ENCODE data around the gene CALCB.

The CALCB gene

DNA sequence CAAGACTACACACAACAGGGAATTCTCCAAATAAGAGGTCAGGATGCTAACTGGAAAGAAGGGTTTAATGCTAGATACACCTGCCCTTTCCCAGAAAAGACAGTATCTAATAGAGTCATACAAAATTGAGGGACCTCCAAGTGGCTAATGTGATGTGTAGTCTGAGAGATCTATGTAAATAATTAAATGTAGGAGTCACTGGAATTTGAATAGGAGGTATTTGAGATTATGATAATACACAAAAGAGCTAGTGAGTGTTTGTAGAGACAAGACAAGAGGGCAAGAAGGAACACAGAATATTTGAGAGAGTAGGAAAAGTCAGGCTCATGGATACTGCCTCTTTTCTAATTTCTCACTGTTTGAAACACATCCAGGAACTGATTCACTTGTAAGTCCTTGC, 25.9 kb downstream of the CALCB start:
- Histone ChIP-seq H3F3A (ENCODE audit: control insufficient read depth, insufficient read depth) (no peaks in the 10 kb centered on the region), H3K79me2 (ENCODE audit: control insufficient read depth, low read length) (no peaks in the 10 kb centered on the region), H3K9me3 (ENCODE audit: control insufficient read depth, insufficient read depth, low read length) (no peaks in the 10 kb centered on the region), H3K36me3 (ENCODE audit: control insufficient read depth, low read length) (no peaks in the 10 kb centered on the region), H3K4me2 (ENCODE audit: low read length) (no peak overlapping the region), H3K9me2 (replicated peaks; ENCODE audit: control insufficient read depth, low read length) (no peaks in the 10 kb centered on the region), H4K20me1 (ENCODE audit: control insufficient read depth, insufficient read depth, low read depth, low read length) (no peaks in the 10 kb centered on the region), H3K27me3 (ENCODE audit: control insufficient read depth, low read length) (peaks cover 14% of the 10 kb centered on the region), H3K4me1 (ENCODE audit: control insufficient read depth, low read length) (no peaks in the 10 kb centered on the region), H3K4me3 (ENCODE audit: low read length) (no peak overlapping the region), H3K27ac (ENCODE audit: low read depth, low read length) (no peak overlapping the region)
- no peak for TF ChIP-seq CTCF (IDR thresholded peaks at IDR 0.05; ENCODE audit: low read depth, low read length, poor library complexity, severe bottlenecking)
- TF ChIP-seq EZH2phosphoT487 (IDR thresholded peaks at IDR 0.05; ENCODE audit: borderline replicate concordance, low read length): no peak

- no peaks in the 10 kb centered on the region for H3F3A ChIP-seq (ENCODE audit: control insufficient read depth, insufficient read depth)
- H3K27ac ChIP-seq (ENCODE audit: low read depth, low read length): no peak overlapping the region
- no peaks in the 10 kb centered on the region for H4K20me1 ChIP-seq (ENCODE audit: control insufficient read depth, insufficient read depth, low read depth, low read length)
- H3K79me2 ChIP-seq (ENCODE audit: control insufficient read depth, low read length): no peaks in the 10 kb centered on the region
- H3K4me2 ChIP-seq (ENCODE audit: low read length): no peak overlapping the region
- no peaks in the 10 kb centered on the region for H3K36me3 ChIP-seq (ENCODE audit: control insufficient read depth, low read length)
- peaks cover 14% of the 10 kb centered on the region for H3K27me3 ChIP-seq (ENCODE audit: control insufficient read depth, low read length)
- no peak overlapping the region for H3K4me3 ChIP-seq (ENCODE audit: low read length)
- no peak for TF ChIP-seq EZH2phosphoT487 (IDR thresholded peaks at IDR 0.05; ENCODE audit: borderline replicate concordance, low read length)
- peak; percentile 85 for TF ChIP-seq CTCF (IDR thresholded peaks at IDR 0.05; ENCODE audit: low read depth, low read length, poor library complexity, severe bottlenecking)
- H3K9me2 ChIP-seq (replicated peaks; ENCODE audit: control insufficient read depth, low read length): no peaks in the 10 kb centered on the region
- no peaks in the 10 kb centered on the region for H3K9me3 ChIP-seq (ENCODE audit: control insufficient read depth, insufficient read depth, low read length)
- H3K4me1 ChIP-seq (ENCODE audit: control insufficient read depth, low read length): no peaks in the 10 kb centered on the region
Measured at GRCh38 chr11:15101072-15101709, 27.8 kb downstream of the CALCB start.

- no peak overlapping the region for H3K4me2 ChIP-seq (ENCODE audit: low read length)
- no peaks in the 10 kb centered on the region for H3K9me3 ChIP-seq (ENCODE audit: control insufficient read depth, insufficient read depth, low read length)
- H3K9me2 ChIP-seq (replicated peaks; ENCODE audit: control insufficient read depth, low read length): no peaks in the 10 kb centered on the region
- H3K27ac ChIP-seq (ENCODE audit: low read depth, low read length): no peak overlapping the region
- peaks cover 6% of the 10 kb centered on the region for H3K27me3 ChIP-seq (ENCODE audit: control insufficient read depth, low read length)
- no peaks in the 10 kb centered on the region for H3K36me3 ChIP-seq (ENCODE audit: control insufficient read depth, low read length)
- H3K79me2 ChIP-seq (ENCODE audit: control insufficient read depth, low read length): no peaks in the 10 kb centered on the region
- H3F3A ChIP-seq (ENCODE audit: control insufficient read depth, insufficient read depth): no peaks in the 10 kb centered on the region
- no peak overlapping the region for H3K4me3 ChIP-seq (ENCODE audit: low read length)
- H4K20me1 ChIP-seq (ENCODE audit: control insufficient read depth, insufficient read depth, low read depth, low read length): no peaks in the 10 kb centered on the region
- TF ChIP-seq EZH2phosphoT487 (IDR thresholded peaks at IDR 0.05; ENCODE audit: borderline replicate concordance, low read length) (no peak), CTCF (IDR thresholded peaks at IDR 0.05; ENCODE audit: low read depth, low read length, poor library complexity, severe bottlenecking) (no peak)
- peaks cover 10% of the 10 kb centered on the region for H3K4me1 ChIP-seq (ENCODE audit: control insufficient read depth, low read length)
Measured at GRCh38 chr11:15104166-15104565, 30.8 kb downstream of the CALCB start.

All from DOHH2 (cell line).